Osteoblast (primary cell): ENCODE measurements around the gene EEF1A2. TPM values are rescaled to one million over a fixed set of nuclear protein-coding genes. Genes with fewer than 3 reads are reported as not detected.

Source experiments
- DNase-seq: peaks from one replicate; pipeline ENCODE4 v3.0.0; 2011; ENCODE audit warnings: low spot score, mixed read lengths; ENCODE audit not compliant: insufficient read length; ENCODE audit errors: missing footprints
- H2AFZ ChIP-seq: 2 replicates; pipeline ENCODE4 v1.6.0; 2011; ENCODE audit warnings: mild to moderate bottlenecking, low read length
- H3K27ac ChIP-seq: 2 replicates; pipeline ENCODE4 v1.5.1; 2011; ENCODE audit warnings: mild to moderate bottlenecking, low read depth, low read length, moderate library complexity
- H3K27me3 ChIP-seq: 2 replicates; pipeline ENCODE4 v1.6.0; 2012; ENCODE audit warnings: mild to moderate bottlenecking, control low read depth, inconsistent platforms, low read length, moderate library complexity; ENCODE audit not compliant: insufficient read depth
- H3K36me3 ChIP-seq: 2 replicates; pipeline ENCODE4 v1.5.1; 2011; ENCODE audit warnings: mild to moderate bottlenecking, low read length, control low read depth, moderate library complexity; ENCODE audit not compliant: insufficient read depth
- H3K4me1 ChIP-seq: 2 replicates; pipeline ENCODE4 v1.5.1; 2011; ENCODE audit warnings: mild to moderate bottlenecking, low read length, control low read depth, moderate library complexity; ENCODE audit not compliant: insufficient read depth
- H3K4me2 ChIP-seq: 2 replicates; pipeline ENCODE4 v1.6.0; 2011; ENCODE audit warnings: mild to moderate bottlenecking, low read length; ENCODE audit not compliant: insufficient read depth
- H3K4me3 ChIP-seq: fragments of 200-600 bp; sonication (generic); 3 replicates; pipeline ENCODE4 v1.5.1; 2012; ENCODE audit warnings: mild to moderate bottlenecking, low read length, inconsistent platforms; ENCODE audit not compliant: insufficient read depth
- H3K79me2 ChIP-seq: 2 replicates; pipeline ENCODE4 v1.6.0; 2012; ENCODE audit warnings: mild to moderate bottlenecking, low read length, control low read depth, inconsistent platforms; ENCODE audit not compliant: insufficient read depth
- H3K9me3 ChIP-seq: 2 replicates; pipeline ENCODE4 v1.5.1; 2011; ENCODE audit warnings: low read depth, low read length, control low read depth
- H4K20me1 ChIP-seq: 2 replicates; pipeline ENCODE4 v1.6.0; 2012; ENCODE audit warnings: mild to moderate bottlenecking, low read length, control low read depth; ENCODE audit not compliant: insufficient read depth
- CTCF ChIP-seq: IDR thresholded peaks from 2 replicates; pipeline ENCODE4 v1.5.1; 2011; ENCODE audit warnings: mild to moderate bottlenecking, low read depth, low read length, moderate library complexity; ENCODE audit errors: extremely low read depth
- total RNA-seq: library from RNA; depleted of rRNA; stranded (reverse); fragments of >200 nt; gene quantifications from 2 replicates; pipeline ENCODE4 v1.2.3, GENCODE V29; 2012

EEF1A2 gene
- total RNA-seq, 1 donor = not detected

DNA sequence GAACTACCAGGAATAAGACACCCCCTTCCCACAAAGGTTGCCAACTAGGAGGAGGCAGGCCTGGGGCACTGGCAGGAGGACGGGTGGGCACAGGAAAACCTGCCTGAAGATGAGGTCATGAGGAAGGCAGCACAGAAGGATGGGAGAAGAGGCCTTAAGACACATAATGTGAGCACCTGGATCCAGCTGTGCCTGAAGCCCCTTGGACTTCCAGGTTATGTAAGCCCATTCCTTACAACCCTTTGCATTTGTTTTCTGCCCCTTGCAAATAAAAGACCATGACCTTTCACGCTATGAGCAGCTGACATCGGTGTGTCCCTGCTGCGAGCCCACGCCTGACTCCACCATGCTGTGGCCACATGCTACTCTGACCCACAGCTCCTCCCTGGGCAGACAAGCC is 49.9 kb downstream of the EEF1A2 start:
- no peak overlapping the region for H2AFZ ChIP-seq
- H3K4me2 ChIP-seq = no peak overlapping the region
- no peak for DNase-seq
- no peaks in the 10 kb centered on the region for H4K20me1 ChIP-seq
- peaks cover 9% of the 10 kb centered on the region for H3K27me3 ChIP-seq
- H3K27ac ChIP-seq = no peak overlapping the region
- H3K9me3 ChIP-seq = no peaks in the 10 kb centered on the region
- no peaks in the 10 kb centered on the region for H3K4me1 ChIP-seq
- H3K36me3 ChIP-seq = no peaks in the 10 kb centered on the region
- H3K4me3 ChIP-seq = no peak overlapping the region
- TF ChIP-seq CTCF = no peak
- no peaks in the 10 kb centered on the region for H3K79me2 ChIP-seq

DNA sequence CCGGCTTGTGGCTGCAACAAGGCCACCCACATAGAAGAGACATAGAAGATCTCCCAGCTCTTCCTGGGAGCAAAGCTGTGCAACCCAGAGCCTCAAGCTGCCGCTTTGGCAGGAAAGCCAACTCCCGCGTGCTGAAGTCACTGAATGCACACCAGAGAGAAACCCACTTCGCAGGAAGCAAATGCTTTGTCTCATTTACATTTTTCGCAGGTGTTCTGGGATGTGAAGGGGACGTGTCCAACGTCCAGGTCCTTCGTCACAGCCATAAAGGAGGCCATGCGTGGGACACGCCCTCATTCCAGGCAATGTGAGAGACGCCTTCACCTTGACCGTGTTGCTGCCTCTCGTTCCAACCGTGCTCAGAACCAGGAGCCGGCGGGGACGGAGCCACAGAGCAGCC is 50.9 kb downstream of the EEF1A2 start:
- no peaks in the 10 kb centered on the region for H3K4me1 ChIP-seq
- no peaks in the 10 kb centered on the region for H3K9me3 ChIP-seq
- no peak overlapping the region for H3K27ac ChIP-seq
- H3K4me2 ChIP-seq = no peak overlapping the region
- H4K20me1 ChIP-seq = no peaks in the 10 kb centered on the region
- H3K36me3 ChIP-seq = no peaks in the 10 kb centered on the region
- H3K79me2 ChIP-seq = no peaks in the 10 kb centered on the region
- no peak for TF ChIP-seq CTCF
- no peaks in the 10 kb centered on the region for H3K27me3 ChIP-seq
- no peak overlapping the region for H3K4me3 ChIP-seq
- no peak for DNase-seq
- H2AFZ ChIP-seq = no peak overlapping the region

DNA sequence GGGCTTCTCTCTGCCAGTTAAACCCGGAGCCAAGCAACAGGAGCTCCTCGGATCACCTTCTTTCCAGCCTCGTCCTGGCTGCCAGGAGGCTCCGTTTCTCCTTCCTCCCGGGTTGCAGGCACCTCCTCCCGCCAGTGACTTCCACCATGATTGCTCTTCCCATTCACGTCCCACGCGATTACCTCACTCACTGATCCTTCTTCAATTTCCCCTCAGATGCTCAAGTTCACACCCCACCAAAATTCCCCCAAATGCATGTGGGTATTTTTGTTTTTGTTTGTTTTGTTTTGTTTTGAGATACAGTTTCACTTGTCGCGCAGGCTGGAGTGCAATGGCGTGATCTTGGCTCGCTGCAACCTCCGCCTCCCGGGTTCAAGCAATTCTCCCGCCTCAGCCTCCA is 51.6 kb downstream of the EEF1A2 start:
- Histone ChIP-seq H3K9me3 (no peaks in the 10 kb centered on the region), H3K4me2 (no peak overlapping the region), H3K4me1 (no peaks in the 10 kb centered on the region), H2AFZ (no peak overlapping the region), H3K27ac (no peak overlapping the region), H3K79me2 (no peaks in the 10 kb centered on the region), H3K36me3 (no peaks in the 10 kb centered on the region), H3K27me3 (no peaks in the 10 kb centered on the region), H4K20me1 (no peaks in the 10 kb centered on the region), H3K4me3 (no peak overlapping the region)
- no peak for DNase-seq
- TF ChIP-seq CTCF = no peak

GRCh38 chr20:63446216-63447024 is 52.5 kb downstream of the EEF1A2 start:
- Histone ChIP-seq H3K27ac (no peak overlapping the region), H2AFZ (no peak overlapping the region), H4K20me1 (no peaks in the 10 kb centered on the region), H3K79me2 (no peaks in the 10 kb centered on the region), H3K36me3 (no peaks in the 10 kb centered on the region), H3K9me3 (no peaks in the 10 kb centered on the region), H3K4me3 (no peak overlapping the region), H3K4me1 (no peaks in the 10 kb centered on the region), H3K4me2 (no peak overlapping the region), H3K27me3 (no peaks in the 10 kb centered on the region)
- no peak for TF ChIP-seq CTCF
- DNase-seq = no peak
